Cerebellar cortex (tissue), 1 donor: ENCODE measurements around the gene ARHGEF28.

ENCODE experiments used
- DNase-seq: peaks from one replicate; pipeline ENCODE4 v3.0.0-alpha.2; 2015; ENCODE audit warnings: low spot score

The ARHGEF28 gene

GRCh38 chr5:73902327-73903051 is 276.5 kb downstream of the ARHGEF28 start:
- DNase-seq: peak; percentile 80

GRCh38 chr5:73903169-73903568 is 277.2 kb downstream of the ARHGEF28 start:
- DNase-seq: no peak

- DNase-seq: no peak
These were observed 280.3 kb downstream of the ARHGEF28 start for GRCh38 chr5:73906277-73906676.

- no peak for DNase-seq
These were observed 281.2 kb downstream of the ARHGEF28 start for GRCh38 chr5:73907164-73907563.

- DNase-seq: no peak
These were observed 282.4 kb downstream of the ARHGEF28 start for GRCh38 chr5:73908395-73908794.

GRCh38 chr5:73908846-73909245 is 282.9 kb downstream of the ARHGEF28 start:
- DNase-seq: no peak

GRCh38 chr5:73909474-73909873 is 283.5 kb downstream of the ARHGEF28 start:
- no peak for DNase-seq

GRCh38 chr5:73911761-73912393 is 285.9 kb downstream of the ARHGEF28 start:
- no peak for DNase-seq

- no peak for DNase-seq
These were observed 286.9 kb downstream of the ARHGEF28 start for GRCh38 chr5:73912821-73913271.

GRCh38 chr5:73913971-73914370 is 288.0 kb downstream of the ARHGEF28 start:
- DNase-seq: no peak

- DNase-seq: no peak
These were observed 289.3 kb downstream of the ARHGEF28 start for GRCh38 chr5:73915345-73915744.

- DNase-seq: peak; percentile 85
These were observed 291.4 kb downstream of the ARHGEF28 start for GRCh38 chr5:73917433-73917832.

- no peak for DNase-seq
These were observed 291.9 kb downstream of the ARHGEF28 start for GRCh38 chr5:73917891-73918290.

- no peak for DNase-seq
These were observed 292.8 kb downstream of the ARHGEF28 start for GRCh38 chr5:73918791-73919221.

- DNase-seq: no peak
These were observed 295.7 kb downstream of the ARHGEF28 start for GRCh38 chr5:73921741-73922140.

- DNase-seq: no peak
These were observed 296.2 kb downstream of the ARHGEF28 start for GRCh38 chr5:73922224-73922623.

- no peak for DNase-seq
These were observed 297.0 kb downstream of the ARHGEF28 start for GRCh38 chr5:73922875-73923557.

- DNase-seq: no peak
These were observed 302.6 kb downstream of the ARHGEF28 start for GRCh38 chr5:73928476-73929070.

GRCh38 chr5:73935719-73936118 is 309.7 kb downstream of the ARHGEF28 start:
- DNase-seq: no peak

- DNase-seq: no peak
These were observed 312.4 kb downstream of the ARHGEF28 start for GRCh38 chr5:73938280-73938937.

GRCh38 chr5:73938938-73939320 is 312.9 kb downstream of the ARHGEF28 start:
- no peak for DNase-seq

- no peak for DNase-seq
These were observed 313.6 kb downstream of the ARHGEF28 start for GRCh38 chr5:73939557-73939956.
